ENCODE data around the gene SIGLEC14.

- no peak for TF ChIP-seq CTCF (IDR thresholded peaks at IDR 0.05)
- no peak for TF ChIP-seq POLR2A (IDR thresholded peaks at IDR 0.05)
Measured at GRCh38 chr19:51693260-51693659, 46.6 kb upstream of the SIGLEC14 start, which contains the start of gene SPACA6.
